Osteoblast (primary cell): ENCODE results near the gene FRMD3. TPM values are rescaled to one million over a fixed set of nuclear protein-coding genes. Genes with fewer than 3 reads are reported as not detected.

Source experiments
- DNase-seq: peaks from one replicate; pipeline ENCODE4 v3.0.0; 2011; ENCODE audit warnings: low spot score, mixed read lengths; ENCODE audit not compliant: insufficient read length; ENCODE audit errors: missing footprints
- H2AFZ ChIP-seq: 2 replicates; pipeline ENCODE4 v1.6.0; 2011; ENCODE audit warnings: mild to moderate bottlenecking, low read length
- H3K27ac ChIP-seq: 2 replicates; pipeline ENCODE4 v1.5.1; 2011; ENCODE audit warnings: mild to moderate bottlenecking, low read depth, low read length, moderate library complexity
- H3K27me3 ChIP-seq: 2 replicates; pipeline ENCODE4 v1.6.0; 2012; ENCODE audit warnings: mild to moderate bottlenecking, control low read depth, inconsistent platforms, low read length, moderate library complexity; ENCODE audit not compliant: insufficient read depth
- H3K36me3 ChIP-seq: 2 replicates; pipeline ENCODE4 v1.5.1; 2011; ENCODE audit warnings: mild to moderate bottlenecking, low read length, control low read depth, moderate library complexity; ENCODE audit not compliant: insufficient read depth
- H3K4me1 ChIP-seq: 2 replicates; pipeline ENCODE4 v1.5.1; 2011; ENCODE audit warnings: mild to moderate bottlenecking, low read length, control low read depth, moderate library complexity; ENCODE audit not compliant: insufficient read depth
- H3K4me2 ChIP-seq: 2 replicates; pipeline ENCODE4 v1.6.0; 2011; ENCODE audit warnings: mild to moderate bottlenecking, low read length; ENCODE audit not compliant: insufficient read depth
- H3K4me3 ChIP-seq: fragments of 200-600 bp; sonication (generic); 3 replicates; pipeline ENCODE4 v1.5.1; 2012; ENCODE audit warnings: mild to moderate bottlenecking, low read length, inconsistent platforms; ENCODE audit not compliant: insufficient read depth
- H3K79me2 ChIP-seq: 2 replicates; pipeline ENCODE4 v1.6.0; 2012; ENCODE audit warnings: mild to moderate bottlenecking, low read length, control low read depth, inconsistent platforms; ENCODE audit not compliant: insufficient read depth
- H3K9me3 ChIP-seq: 2 replicates; pipeline ENCODE4 v1.5.1; 2011; ENCODE audit warnings: low read depth, low read length, control low read depth
- H4K20me1 ChIP-seq: 2 replicates; pipeline ENCODE4 v1.6.0; 2012; ENCODE audit warnings: mild to moderate bottlenecking, low read length, control low read depth; ENCODE audit not compliant: insufficient read depth
- CTCF ChIP-seq: IDR thresholded peaks from 2 replicates; pipeline ENCODE4 v1.5.1; 2011; ENCODE audit warnings: mild to moderate bottlenecking, low read depth, low read length, moderate library complexity; ENCODE audit errors: extremely low read depth
- total RNA-seq: library from RNA; depleted of rRNA; stranded (reverse); fragments of >200 nt; gene quantifications from 2 replicates; pipeline ENCODE4 v1.2.3, GENCODE V29; 2012

Gene FRMD3
- total RNA-seq, 1 donor: 0.36 TPM

DNA sequence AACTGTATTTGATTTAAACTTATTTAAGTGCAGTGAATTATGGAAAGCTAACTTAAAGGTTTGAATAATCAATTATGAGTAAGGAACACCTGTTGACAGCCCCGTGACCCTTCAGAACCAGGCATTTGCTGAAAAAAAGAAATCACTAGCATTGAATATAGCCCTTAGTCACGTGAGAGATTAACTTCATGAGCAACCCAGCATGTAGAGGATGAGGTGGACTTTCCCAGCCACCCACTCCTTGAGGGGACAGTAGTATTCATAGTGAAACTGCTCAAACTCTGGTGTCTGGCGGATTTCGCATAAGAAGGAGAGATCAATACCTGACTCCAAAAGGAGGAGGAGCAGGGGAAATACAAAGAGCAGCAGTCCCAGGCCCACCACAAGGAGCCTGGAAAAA is 290.5 kb downstream of the FRMD3 start:
- no peak for TF ChIP-seq CTCF
- H3K27me3 ChIP-seq: no peaks in the 10 kb centered on the region
- H3K9me3 ChIP-seq: no peaks in the 10 kb centered on the region
- DNase-seq: no peak
- no peak overlapping the region for H3K4me3 ChIP-seq
- no peak overlapping the region for H3K4me2 ChIP-seq
- no peaks in the 10 kb centered on the region for H4K20me1 ChIP-seq
- H3K36me3 ChIP-seq: no peaks in the 10 kb centered on the region
- H2AFZ ChIP-seq: no peak overlapping the region
- H3K4me1 ChIP-seq: no peaks in the 10 kb centered on the region
- no peaks in the 10 kb centered on the region for H3K79me2 ChIP-seq
- no peak overlapping the region for H3K27ac ChIP-seq

DNA sequence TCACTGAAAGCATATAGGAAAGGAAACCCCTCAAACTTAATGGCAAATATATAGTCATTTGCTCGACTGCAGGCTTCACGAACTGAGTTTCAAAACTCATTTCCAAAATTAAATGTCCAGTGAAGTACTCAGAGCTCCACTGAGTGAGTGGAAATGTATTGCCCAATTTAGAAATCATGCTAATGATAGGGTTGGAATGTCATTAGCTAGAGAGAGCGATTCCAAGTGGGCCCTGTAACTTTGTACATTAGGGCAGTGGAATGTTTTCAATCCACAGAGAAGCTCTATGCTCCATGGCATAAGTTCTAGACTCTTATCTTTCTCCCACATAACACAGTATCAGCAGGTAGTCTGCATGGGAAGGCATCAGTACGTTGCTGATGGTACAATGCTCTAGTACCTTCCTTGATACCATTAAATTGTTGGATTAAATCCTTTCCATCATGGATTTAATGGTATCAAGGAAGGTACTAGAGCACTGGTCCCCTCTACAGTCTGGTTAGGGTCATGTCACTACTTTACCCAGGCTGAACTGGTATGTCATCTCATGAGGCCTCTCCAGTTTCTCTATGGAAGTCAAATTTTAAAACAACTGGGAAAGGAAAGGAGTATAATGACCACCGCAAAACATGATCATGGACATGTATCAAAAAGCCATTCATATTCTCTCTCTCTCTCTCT is 292.1 kb downstream of the FRMD3 start:
- Histone ChIP-seq H3K9me3 (no peaks in the 10 kb centered on the region), H3K4me2 (no peak overlapping the region), H3K36me3 (no peaks in the 10 kb centered on the region), H3K27me3 (no peaks in the 10 kb centered on the region), H2AFZ (no peak overlapping the region), H3K79me2 (no peaks in the 10 kb centered on the region), H4K20me1 (no peaks in the 10 kb centered on the region), H3K27ac (no peak overlapping the region), H3K4me1 (no peaks in the 10 kb centered on the region), H3K4me3 (no peak overlapping the region)
- DNase-seq: no peak
- no peak for TF ChIP-seq CTCF

DNA sequence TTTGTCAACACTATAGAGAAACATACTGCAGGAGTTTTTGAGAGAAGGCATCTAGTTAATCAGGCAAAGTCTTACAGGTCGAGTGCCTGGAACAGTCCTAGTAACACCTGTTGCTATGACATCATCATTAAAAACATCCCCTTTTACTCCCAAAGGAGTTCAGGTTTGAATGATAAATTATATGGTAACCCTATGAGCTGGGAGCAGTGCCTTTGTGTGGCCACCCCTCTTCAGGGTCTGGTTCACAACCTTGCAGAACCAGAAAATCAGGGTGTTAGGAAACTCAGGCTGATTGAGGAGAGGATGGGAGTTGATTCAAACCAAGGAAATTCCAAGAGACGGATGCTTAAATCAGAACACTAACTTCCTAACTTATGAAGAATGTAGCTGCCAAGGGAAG is 296.1 kb downstream of the FRMD3 start:
- Histone ChIP-seq H4K20me1 (no peaks in the 10 kb centered on the region), H3K79me2 (no peaks in the 10 kb centered on the region), H2AFZ (no peak overlapping the region), H3K27ac (no peak overlapping the region), H3K36me3 (no peaks in the 10 kb centered on the region), H3K9me3 (no peaks in the 10 kb centered on the region), H3K4me3 (no peak overlapping the region), H3K4me2 (no peak overlapping the region), H3K27me3 (no peaks in the 10 kb centered on the region), H3K4me1 (no peaks in the 10 kb centered on the region)
- no peak for DNase-seq
- no peak for TF ChIP-seq CTCF

GRCh38 chr9:83240671-83241070 is 297.5 kb downstream of the FRMD3 start:
- H4K20me1 ChIP-seq: no peaks in the 10 kb centered on the region
- H3K27me3 ChIP-seq: no peaks in the 10 kb centered on the region
- no peak overlapping the region for H3K27ac ChIP-seq
- no peak for TF ChIP-seq CTCF
- no peak overlapping the region for H2AFZ ChIP-seq
- no peaks in the 10 kb centered on the region for H3K4me1 ChIP-seq
- no peaks in the 10 kb centered on the region for H3K36me3 ChIP-seq
- H3K4me3 ChIP-seq: no peak overlapping the region
- no peak for DNase-seq
- H3K9me3 ChIP-seq: no peaks in the 10 kb centered on the region
- no peak overlapping the region for H3K4me2 ChIP-seq
- H3K79me2 ChIP-seq: no peaks in the 10 kb centered on the region
